ENCODE measurements around the gene MYH3. TPM values are rescaled to one million over a fixed set of nuclear protein-coding genes. Genes with fewer than 3 reads are reported as not detected.

The MYH3 gene
- total RNA-seq, 1 experiment from 2014 or later = 2.4 TPM

DNA sequence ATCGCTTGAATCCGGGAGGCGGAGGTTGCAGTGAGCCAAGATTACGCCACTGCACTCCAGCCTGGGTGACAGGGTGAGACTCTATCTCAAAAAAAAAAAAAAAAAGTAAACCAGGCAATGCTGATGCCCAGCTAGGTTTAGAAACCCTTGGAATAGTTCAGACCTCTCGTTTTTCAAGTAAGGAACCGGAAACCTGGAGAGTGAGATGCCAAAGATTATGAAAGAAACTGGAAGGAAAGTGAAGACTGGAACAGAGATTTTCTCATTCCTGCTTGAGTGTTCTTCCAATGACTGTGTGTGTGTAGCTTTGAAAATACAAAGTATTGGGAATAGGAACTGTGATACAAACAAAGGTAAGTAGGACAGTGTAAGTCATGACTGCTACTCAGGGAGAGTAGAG, 35.7 kb downstream of the MYH3 start:
- DNase-seq = no peak
- H3K27me3 ChIP-seq (replicated peaks; ENCODE audit: control insufficient read depth, insufficient read depth, low read length) = no peaks in the 10 kb centered on the region
- H3K9me3 Mint-ChIP-seq (ENCODE audit: unreplicated experiment) = no peaks in the 10 kb centered on the region
- CTCF ChIA-PET = no interaction called here
- intact Hi-C loops (cut with micrococcal nuclease; ENCODE audit: unreplicated experiment) = no loop called here
- H3K4me1 ChIP-seq = no peaks in the 10 kb centered on the region
- no peaks in the 10 kb centered on the region for H3K36me3 ChIP-seq (ENCODE audit: control insufficient read depth, insufficient read depth, low read length)
- no peaks in the 10 kb centered on the region for H3K36me3 Mint-ChIP-seq (ENCODE audit: insufficient read depth, unreplicated experiment)
- H3K4me3 ChIP-seq (ENCODE audit: low read depth, low read length) = no peak overlapping the region
- BruUV-seq (replicated peaks) = no TSS peak
- POLR2A ChIA-PET = no interaction called here
- no peaks in the 10 kb centered on the region for H3K4me1 Mint-ChIP-seq (ENCODE audit: low read depth, unreplicated experiment)
- H3K27me3 Mint-ChIP-seq (ENCODE audit: insufficient read depth, unreplicated experiment) = no peaks in the 10 kb centered on the region
- TF ChIP-seq, protein P1, sequence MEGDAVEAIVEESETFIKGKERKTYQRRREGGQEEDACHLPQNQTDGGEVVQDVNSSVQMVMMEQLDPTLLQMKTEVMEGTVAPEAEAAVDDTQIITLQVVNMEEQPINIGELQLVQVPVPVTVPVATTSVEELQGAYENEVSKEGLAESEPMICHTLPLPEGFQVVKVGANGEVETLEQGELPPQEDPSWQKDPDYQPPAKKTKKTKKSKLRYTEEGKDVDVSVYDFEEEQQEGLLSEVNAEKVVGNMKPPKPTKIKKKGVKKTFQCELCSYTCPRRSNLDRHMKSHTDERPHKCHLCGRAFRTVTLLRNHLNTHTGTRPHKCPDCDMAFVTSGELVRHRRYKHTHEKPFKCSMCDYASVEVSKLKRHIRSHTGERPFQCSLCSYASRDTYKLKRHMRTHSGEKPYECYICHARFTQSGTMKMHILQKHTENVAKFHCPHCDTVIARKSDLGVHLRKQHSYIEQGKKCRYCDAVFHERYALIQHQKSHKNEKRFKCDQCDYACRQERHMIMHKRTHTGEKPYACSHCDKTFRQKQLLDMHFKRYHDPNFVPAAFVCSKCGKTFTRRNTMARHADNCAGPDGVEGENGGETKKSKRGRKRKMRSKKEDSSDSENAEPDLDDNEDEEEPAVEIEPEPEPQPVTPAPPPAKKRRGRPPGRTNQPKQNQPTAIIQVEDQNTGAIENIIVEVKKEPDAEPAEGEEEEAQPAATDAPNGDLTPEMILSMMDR (IDR thresholded peaks at IDR 0.05; ENCODE audit: insufficient read depth in 1 of 2, low read depth in 1 of 2, low read length in 1 of 2, severe bottlenecking in 1 of 2, unreplicated experiment in 1 of 2) = no peak
- no peak overlapping the region for H3K27ac Mint-ChIP-seq (ENCODE audit: unreplicated experiment)
- H3K4me3 Mint-ChIP-seq (ENCODE audit: unreplicated experiment) = no peak overlapping the region
- H3K9me3 ChIP-seq = no peaks in the 10 kb centered on the region

DNA sequence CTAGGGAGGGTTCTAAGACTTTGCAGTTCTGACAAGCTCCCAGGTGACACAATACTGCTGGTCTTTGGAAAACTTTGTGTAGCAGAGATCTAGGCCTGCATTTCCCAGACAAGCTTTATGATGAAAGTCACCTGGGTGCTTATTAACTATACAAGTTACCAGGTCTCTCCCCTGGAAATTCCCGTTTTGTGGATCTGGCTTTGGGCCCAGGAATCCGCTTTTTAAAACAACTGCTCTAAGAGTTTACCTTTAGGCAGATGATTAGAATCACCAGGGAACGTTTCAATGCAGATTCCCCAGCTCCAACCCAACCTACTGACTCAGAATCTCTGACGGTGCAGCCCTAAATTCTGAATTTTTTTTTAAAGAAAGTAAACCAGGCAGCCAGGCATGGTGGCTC, 36.3 kb downstream of the MYH3 start:
- CTCF ChIA-PET = no interaction called here
- no TSS peak for BruUV-seq (replicated peaks)
- H3K36me3 ChIP-seq (ENCODE audit: control insufficient read depth, insufficient read depth, low read length) = no peaks in the 10 kb centered on the region
- no peaks in the 10 kb centered on the region for H3K9me3 ChIP-seq
- no peaks in the 10 kb centered on the region for H3K36me3 Mint-ChIP-seq (ENCODE audit: insufficient read depth, unreplicated experiment)
- H3K4me3 ChIP-seq (ENCODE audit: low read depth, low read length) = no peak overlapping the region
- no peaks in the 10 kb centered on the region for H3K4me1 ChIP-seq
- no peaks in the 10 kb centered on the region for H3K27me3 Mint-ChIP-seq (ENCODE audit: insufficient read depth, unreplicated experiment)
- H3K4me1 Mint-ChIP-seq (ENCODE audit: low read depth, unreplicated experiment) = no peaks in the 10 kb centered on the region
- intact Hi-C loops (cut with micrococcal nuclease; ENCODE audit: unreplicated experiment) = no loop called here
- no peaks in the 10 kb centered on the region for H3K27me3 ChIP-seq (replicated peaks; ENCODE audit: control insufficient read depth, insufficient read depth, low read length)
- DNase-seq = no peak
- H3K9me3 Mint-ChIP-seq (ENCODE audit: unreplicated experiment) = no peaks in the 10 kb centered on the region
- POLR2A ChIA-PET = no interaction called here
- no peak overlapping the region for H3K27ac Mint-ChIP-seq (ENCODE audit: unreplicated experiment)
- no peak overlapping the region for H3K4me3 Mint-ChIP-seq (ENCODE audit: unreplicated experiment)
- TF ChIP-seq, protein P1 (IDR thresholded peaks at IDR 0.05; ENCODE audit: insufficient read depth in 1 of 2, low read depth in 1 of 2, low read length in 1 of 2, severe bottlenecking in 1 of 2, unreplicated experiment in 1 of 2) = no peak

DNA sequence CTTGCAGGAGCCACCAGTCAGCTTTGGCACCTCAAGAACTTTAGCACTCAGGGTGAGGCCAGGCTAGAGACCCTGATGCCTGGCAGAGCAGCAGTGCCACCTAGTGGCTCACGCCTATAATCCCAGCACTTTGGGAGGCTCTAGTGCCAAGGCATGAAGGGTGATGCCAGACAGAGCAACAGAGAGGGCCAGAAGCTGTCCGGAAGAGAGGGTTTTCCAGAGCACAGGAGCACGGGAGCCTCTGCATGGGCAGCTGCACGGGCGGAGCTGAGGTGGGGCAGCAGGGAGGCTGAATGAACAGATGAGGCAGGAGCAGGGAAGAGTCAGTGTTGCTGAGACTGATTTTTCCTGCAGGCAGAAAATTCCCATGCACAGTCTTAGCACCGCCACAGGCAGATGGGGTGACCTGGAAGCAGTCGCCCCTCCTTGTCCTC, 38.9 kb downstream of the MYH3 start:
- intact Hi-C loops (cut with micrococcal nuclease; ENCODE audit: unreplicated experiment) = loop anchor here (1.0 to 10.0 kb wide), 2 partner anchors 291 to 693 kb away; no protein-coding TSS in a partner anchor
- Histone ChIP-seq H3K4me1 (no peaks in the 10 kb centered on the region), H3K4me3 (ENCODE audit: low read depth, low read length) (no peak overlapping the region), H3K9me3 (no peaks in the 10 kb centered on the region), H3K27me3 (replicated peaks; ENCODE audit: control insufficient read depth, insufficient read depth, low read length) (no peaks in the 10 kb centered on the region), H3K36me3 (ENCODE audit: control insufficient read depth, insufficient read depth, low read length) (no peaks in the 10 kb centered on the region)
- ChIA-PET CTCF (interaction anchor here (0.6 to 1.4 kb wide), 3 partner anchors 290 to 810 kb away, joined by 4 to 5 read pairs (median 5); no protein-coding TSS in a partner anchor), POLR2A (no interaction called here)
- Mint-ChIP-seq H3K9me3 (ENCODE audit: unreplicated experiment) (no peaks in the 10 kb centered on the region), H3K27ac (ENCODE audit: unreplicated experiment) (no peak overlapping the region), H3K4me3 (ENCODE audit: unreplicated experiment) (no peak overlapping the region), H3K36me3 (ENCODE audit: insufficient read depth, unreplicated experiment) (no peaks in the 10 kb centered on the region), H3K4me1 (ENCODE audit: low read depth, unreplicated experiment) (peaks cover 7% of the 10 kb centered on the region), H3K27me3 (ENCODE audit: insufficient read depth, unreplicated experiment) (no peaks in the 10 kb centered on the region)
- TF ChIP-seq, protein P1 (IDR thresholded peaks at IDR 0.05; ENCODE audit: insufficient read depth in 1 of 2, low read depth in 1 of 2, low read length in 1 of 2, severe bottlenecking in 1 of 2, unreplicated experiment in 1 of 2) = peak; percentile 69 to 72
- DNase-seq = peak; percentile 54 to 61
- no TSS peak for BruUV-seq (replicated peaks)

All from Caco-2 (cell line).